Psoas muscle (tissue), 8 donors: ENCODE data around the gene SPATA3. TPM values are rescaled to one million over a fixed set of nuclear protein-coding genes. Genes with fewer than 3 reads are reported as not detected.

Experiments
- ATAC-seq, 4 donors: fragments of 200-7000 bp; cut with Tn5 transposase; one replicate each; pipeline ENCODE4 v1.9.1; 2020; ENCODE audit warnings: moderate library complexity in 3 of 4, mild to moderate bottlenecking in 2 of 4
- DNase-seq, 2 donors: peaks; one replicate each; pipeline ENCODE4 v3.0.0-alpha.2; 2020
- H3K27ac ChIP-seq: fragments of 200-600 bp; one replicate; pipeline ENCODE4 v1.8.0; 2022
- H3K27me3 ChIP-seq, 3 donors: fragments of 200-600 bp in 1 of 3; one replicate each; pipeline versions ENCODE4 v1.6.1 to v1.8.0; 2013 to 2022; ENCODE audit warnings: low read length in 2 of 3, mild to moderate bottlenecking in 2 of 3, moderate library complexity in 1 of 3; ENCODE audit not compliant: insufficient read depth in 3 of 3
- H3K36me3 ChIP-seq, 2 donors: fragments of 200-600 bp in 1 of 2; one replicate each; pipeline versions ENCODE4 v1.6.1 to v1.8.0; 2013 to 2022; ENCODE audit warnings: low read depth in 1 of 2, mild to moderate bottlenecking in 1 of 2, moderate library complexity in 1 of 2; ENCODE audit not compliant: insufficient read depth in 1 of 2
- H3K4me1 ChIP-seq: fragments of 200-600 bp; one replicate; pipeline ENCODE4 v1.8.0; 2022
- H3K4me3 ChIP-seq: fragments of 200-600 bp; one replicate; pipeline ENCODE4 v1.8.0; 2022; ENCODE audit warnings: mild to moderate bottlenecking
- H3K9me3 ChIP-seq: fragments of 200-600 bp; one replicate; pipeline ENCODE4 v1.8.0; 2022
- WGBS, 3 donors: extraction: QIAGEN DNeasy Blood & Tissue Kit; methylation state at CpG; one replicate each; pipeline versions ENCODE4 v1.1.6 to v1.1.7; 2013; 5-methylcytosine and 5-hydroxymethylcytosine counted together
- intact Hi-C, 2 donors: fragments of 100-400 bp; cut with DNase I; formaldehyde crosslinking; loops; one replicate each; pipeline versions ENCODE4 v1.11.0 to v1.14.2; 2022
- polyA plus RNA-seq, 3 donors: library from polyadenylated mRNA; stranded (reverse); fragments of 200-250 nt; gene quantifications; one replicate each; pipeline ENCODE4 v1.2.3, GENCODE V29; 2013
- total RNA-seq, 4 donors: library from RNA; stranded (reverse); fragmentation: NEBNext Ultra II Directional in 2 of 4; extraction: Animal tissue kit (Norgen Biotek cat#: 25700) in 2 of 4; gene quantifications; one replicate each; pipeline versions ENCODE4 v1.2.1 to v1.2.4, GENCODE V29; 2021 to 2023
- TF ChIP-seq, protein P1 (sequence below): fragments of 200-600 bp; IDR thresholded peaks from one replicate; pipeline ENCODE4 v1.8.0; 2022; ENCODE audit warnings: antibody characterized with exemption
- donor health status: healthy with polysubstance abuse.
- donor health status: DM: no; HTN: no; CAD: no; lungs with moderate emphysema.
- donor health status: Bipolar disorder and iron deficiency.
- donor health status: healthy.
- donor health status: DM: yes; HTN: yes; CAD: no.
- donor health status: DM: no; HTN: no; CAD: no.
- donor health status: DM: no; HTN: no; CAD: no.
- donor health status: DM: yes; HTN: yes; CAD: no.

The SPATA3 gene
- total and polyA plus RNA-seq, 7 donors: not detected

DNA sequence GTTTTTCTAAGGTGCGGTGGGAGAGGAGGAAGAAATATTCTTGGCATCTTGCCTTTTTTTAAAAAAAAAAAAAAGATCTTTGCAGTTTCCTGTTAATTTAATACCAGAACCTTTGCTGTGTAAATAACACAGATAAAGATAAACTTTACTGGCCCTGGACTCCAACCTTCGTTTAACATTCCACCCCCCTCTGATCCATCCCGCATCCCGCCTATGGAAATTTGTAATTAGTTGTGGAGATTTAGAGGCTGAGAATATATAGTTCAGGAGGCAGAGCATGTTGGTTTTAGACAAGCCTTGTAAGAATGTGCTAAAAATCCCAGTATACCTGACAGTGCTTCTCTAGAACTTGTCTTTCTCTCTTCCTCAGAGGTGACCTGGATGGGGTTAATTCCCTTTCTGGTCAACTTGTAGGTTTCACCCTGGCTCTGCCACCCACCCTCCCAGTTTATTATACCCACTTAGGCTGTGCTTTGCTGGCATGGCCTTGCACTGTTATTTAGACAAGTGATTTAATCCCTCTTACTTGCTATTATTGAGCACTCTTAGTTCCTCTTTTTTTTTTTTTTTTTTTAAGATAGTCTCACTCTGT lies 38.5 kb downstream of the SPATA3 start:
- H3K27me3 ChIP-seq: peaks cover 0 to 36% (median 19%) of the 10 kb centered on the region in 3 donors
- no peaks in the 10 kb centered on the region for H3K36me3 ChIP-seq
- intact Hi-C loops: no loop called here
- no peaks in the 10 kb centered on the region for H3K9me3 ChIP-seq
- 28 to 30% (median 28%) methylated on average over 4 of the region's 4 CpGs for WGBS, 3 donors
- H3K27ac ChIP-seq: no peak overlapping the region
- DNase-seq (no peak), ATAC-seq (no peak)
- no peaks in the 10 kb centered on the region for H3K4me1 ChIP-seq
- TF ChIP-seq, protein P1, sequence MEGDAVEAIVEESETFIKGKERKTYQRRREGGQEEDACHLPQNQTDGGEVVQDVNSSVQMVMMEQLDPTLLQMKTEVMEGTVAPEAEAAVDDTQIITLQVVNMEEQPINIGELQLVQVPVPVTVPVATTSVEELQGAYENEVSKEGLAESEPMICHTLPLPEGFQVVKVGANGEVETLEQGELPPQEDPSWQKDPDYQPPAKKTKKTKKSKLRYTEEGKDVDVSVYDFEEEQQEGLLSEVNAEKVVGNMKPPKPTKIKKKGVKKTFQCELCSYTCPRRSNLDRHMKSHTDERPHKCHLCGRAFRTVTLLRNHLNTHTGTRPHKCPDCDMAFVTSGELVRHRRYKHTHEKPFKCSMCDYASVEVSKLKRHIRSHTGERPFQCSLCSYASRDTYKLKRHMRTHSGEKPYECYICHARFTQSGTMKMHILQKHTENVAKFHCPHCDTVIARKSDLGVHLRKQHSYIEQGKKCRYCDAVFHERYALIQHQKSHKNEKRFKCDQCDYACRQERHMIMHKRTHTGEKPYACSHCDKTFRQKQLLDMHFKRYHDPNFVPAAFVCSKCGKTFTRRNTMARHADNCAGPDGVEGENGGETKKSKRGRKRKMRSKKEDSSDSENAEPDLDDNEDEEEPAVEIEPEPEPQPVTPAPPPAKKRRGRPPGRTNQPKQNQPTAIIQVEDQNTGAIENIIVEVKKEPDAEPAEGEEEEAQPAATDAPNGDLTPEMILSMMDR: no peak
- H3K4me3 ChIP-seq: no peak overlapping the region

DNA sequence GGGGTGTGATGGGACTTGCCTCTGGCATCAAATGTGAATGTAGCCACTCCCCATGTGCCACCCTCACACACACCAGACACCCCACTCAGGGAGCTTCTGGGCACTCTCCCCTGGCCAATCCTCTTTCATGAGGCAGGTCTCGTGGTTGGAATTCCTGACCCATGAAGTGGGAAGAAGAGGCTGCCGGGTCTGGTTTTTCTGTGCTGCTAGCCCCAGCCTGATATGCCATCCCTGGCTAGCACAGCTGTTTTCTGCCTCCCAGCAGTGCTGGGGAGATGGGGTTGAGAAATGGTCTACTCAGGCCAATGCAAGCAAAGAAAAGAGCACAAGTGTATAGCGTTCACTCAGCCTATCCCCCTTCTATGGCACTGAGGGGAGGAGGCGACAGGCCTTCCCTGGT lies 40.2 kb downstream of the SPATA3 start:
- Histone ChIP-seq H3K4me3 (no peak overlapping the region), H3K4me1 (no peaks in the 10 kb centered on the region), H3K27ac (no peak overlapping the region), H3K36me3 (no peaks in the 10 kb centered on the region), H3K27me3 (peaks cover 0 to 50% (median 22%) of the 10 kb centered on the region in 3 donors), H3K9me3 (no peaks in the 10 kb centered on the region)
- ATAC-seq (no peak), DNase-seq (no peak)
- intact Hi-C loops: no loop called here
- 54 to 73% (median 67%) methylated on average over 4 of the region's 4 CpGs for WGBS, 3 donors
- TF ChIP-seq, protein P1: no peak

DNA sequence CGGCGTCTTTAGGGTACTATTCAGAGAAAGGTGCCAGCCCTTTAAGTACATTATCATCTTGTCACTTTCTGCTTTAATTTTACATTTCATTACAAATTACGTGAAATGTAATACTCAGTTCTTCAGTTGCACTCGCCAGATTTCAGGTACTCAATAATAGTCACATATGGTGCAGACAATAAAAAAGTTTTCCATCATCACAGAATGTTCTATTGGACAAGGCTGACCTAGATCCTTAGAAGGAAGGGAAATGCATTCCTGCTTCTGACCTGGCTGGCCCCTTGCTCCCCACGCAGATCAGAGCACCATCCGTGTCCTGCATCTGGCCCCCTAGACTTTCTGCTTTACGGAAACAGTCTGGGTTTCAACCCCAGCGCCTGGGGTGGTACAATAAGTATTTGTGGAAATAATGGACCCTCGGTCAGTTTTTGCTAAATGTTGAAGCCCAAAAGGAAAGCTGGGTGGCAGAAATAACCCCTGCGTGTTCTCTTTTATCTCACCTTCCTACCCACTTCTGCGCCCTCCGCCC lies 40.7 kb downstream of the SPATA3 start:
- no peaks in the 10 kb centered on the region for H3K4me1 ChIP-seq
- TF ChIP-seq, protein P1: no peak
- intact Hi-C loops: no loop called here
- no peak overlapping the region for H3K27ac ChIP-seq
- 54 to 59% (median 54%) methylated on average over 12 of the region's 12 CpGs for WGBS, 3 donors
- H3K9me3 ChIP-seq: no peaks in the 10 kb centered on the region
- DNase-seq (no peak), ATAC-seq (no peak)
- H3K27me3 ChIP-seq: peaks cover 0 to 54% (median 22%) of the 10 kb centered on the region in 3 donors
- H3K36me3 ChIP-seq: no peaks in the 10 kb centered on the region
- no peak overlapping the region for H3K4me3 ChIP-seq

DNA sequence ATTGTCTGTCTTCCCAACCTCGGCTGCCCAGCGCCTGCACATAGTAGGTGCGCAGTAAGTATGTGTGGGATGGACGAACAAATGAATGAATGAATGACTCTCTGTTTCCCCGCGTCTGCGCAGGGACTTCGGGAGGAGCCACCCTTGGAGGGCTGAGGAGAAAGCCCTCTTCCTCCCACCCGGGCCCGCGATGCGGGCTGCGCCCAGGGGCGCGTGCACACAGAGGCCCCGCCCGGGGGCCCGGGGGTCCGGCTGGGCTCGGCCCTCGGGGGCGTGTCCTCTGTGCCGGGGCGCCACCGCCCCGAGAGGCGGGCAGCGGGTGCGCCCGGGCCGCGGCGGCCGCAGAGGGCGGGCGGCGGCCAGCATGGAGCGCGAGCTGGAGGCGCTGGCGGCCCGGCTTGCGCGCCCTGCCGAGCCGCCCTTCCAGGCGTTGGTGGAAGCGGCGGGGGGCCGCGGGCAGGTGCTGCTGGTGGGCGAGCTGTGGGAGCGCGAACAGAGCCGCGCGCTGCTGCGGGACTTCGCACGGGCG lies 41.3 kb downstream of the SPATA3 start, which contains the start of gene C2orf72:
TSS of gene C2orf72 (plus strand) at position 322 of the 529 bp plus-strand sequence. CDS start at position 365, 43 bp downstream.
- intact Hi-C loops: no loop called here
- H3K9me3 ChIP-seq: no peaks in the 10 kb centered on the region
- no peaks in the 10 kb centered on the region for H3K4me1 ChIP-seq
- no peaks in the 10 kb centered on the region for H3K36me3 ChIP-seq
- no peak within 1 kb of the TSS for H3K27ac ChIP-seq
- WGBS, 3 donors: 1 to 8% (median 4%) methylated on average over 7 to 61 of the region's 61 CpGs
- DNase-seq: no peak
- no peak for ATAC-seq
- TF ChIP-seq, protein P1: no peak
- peaks cover 0 to 58% (median 22%) of the 10 kb centered on the region in 3 donors for H3K27me3 ChIP-seq
- peak within 1 kb of the TSS; percentile 32 for H3K4me3 ChIP-seq
